Measurements from ENCODE around the gene GCSAML. TPM values are rescaled to one million over a fixed set of nuclear protein-coding genes. Genes with fewer than 3 reads are reported as not detected.

Gene GCSAML
- total RNA-seq, 1 donor from 2014 or later: 0.19 TPM

GRCh38 chr1:247536340-247536739 lies 12.6 kb upstream of the GCSAML start, which contains the start of gene OR2C3:
Gene OR2C3, minus strand, starts transcription at chr1:247536440. Its CDS starts 3,929 bp downstream, at chr1:247532511.
- Histone ChIP-seq H3K4me1 (no peaks in the 10 kb centered on the region), H3K27ac (replicated peaks) (no peak within 1 kb of the TSS), H3K4me3 (no peak within 1 kb of the TSS), H3K36me3 (no peaks in the 10 kb centered on the region), H3K27me3 (ENCODE audit: low read depth) (peaks cover 12% of the 10 kb centered on the region), H3K9me3 (replicated peaks) (peaks cover 7% of the 10 kb centered on the region)
- DNase-seq: no peak
- no peak for TF ChIP-seq CTCF (IDR thresholded peaks at IDR 0.05; ENCODE audit: borderline replicate concordance)
- intact Hi-C loops (cut with micrococcal nuclease): no loop called here

DNA sequence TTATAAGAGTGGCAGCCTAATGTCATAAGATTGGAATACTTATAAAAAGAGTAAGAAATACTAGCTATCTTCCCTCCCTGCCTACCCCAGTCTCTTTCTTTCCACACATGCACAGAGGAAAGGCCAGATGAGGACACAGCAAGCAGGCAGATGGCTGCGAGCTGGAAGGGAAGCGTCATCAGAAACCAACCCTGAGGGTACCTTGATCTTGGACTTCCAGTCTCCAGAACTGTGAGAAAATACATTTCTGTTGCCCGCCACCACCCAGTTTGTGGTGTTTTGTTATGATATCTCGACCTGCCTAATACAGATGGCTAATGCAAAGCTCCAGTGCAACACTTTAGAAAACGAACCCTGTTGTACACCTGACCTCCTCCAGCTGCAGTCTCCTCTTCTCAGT lies 10.4 kb upstream of the GCSAML start:
- H3K36me3 ChIP-seq: no peaks in the 10 kb centered on the region
- H3K27me3 ChIP-seq (ENCODE audit: low read depth): no peaks in the 10 kb centered on the region
- intact Hi-C loops (cut with micrococcal nuclease): no loop called here
- DNase-seq: no peak
- H3K27ac ChIP-seq (replicated peaks): no peak overlapping the region
- H3K4me3 ChIP-seq: no peak overlapping the region
- no peak for TF ChIP-seq CTCF (IDR thresholded peaks at IDR 0.05; ENCODE audit: borderline replicate concordance)
- peaks cover 7% of the 10 kb centered on the region for H3K9me3 ChIP-seq (replicated peaks)
- no peaks in the 10 kb centered on the region for H3K4me1 ChIP-seq

DNA sequence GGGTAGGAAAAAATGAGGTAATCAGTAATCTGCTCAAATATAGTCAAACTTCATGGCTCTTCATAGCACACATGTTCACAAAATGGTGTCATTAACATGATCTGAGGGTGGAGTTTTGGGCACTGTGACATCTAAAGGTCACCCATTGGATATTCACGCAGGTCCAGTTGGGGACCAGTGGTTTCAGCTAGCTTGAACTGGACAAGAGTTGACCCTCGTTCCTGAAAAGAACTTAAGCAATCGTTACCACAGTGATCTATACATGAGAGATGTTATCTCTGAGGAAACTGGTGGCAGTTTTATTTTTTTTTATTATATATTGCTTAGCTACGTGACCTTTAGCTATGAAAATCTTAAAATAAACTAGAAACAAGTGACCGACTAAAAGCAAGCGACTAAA lies 9.7 kb upstream of the GCSAML start:
- no peak for TF ChIP-seq CTCF (IDR thresholded peaks at IDR 0.05; ENCODE audit: borderline replicate concordance)
- Histone ChIP-seq H3K4me1 (no peaks in the 10 kb centered on the region), H3K27ac (replicated peaks) (no peak overlapping the region), H3K4me3 (no peak overlapping the region), H3K27me3 (ENCODE audit: low read depth) (no peaks in the 10 kb centered on the region), H3K36me3 (no peaks in the 10 kb centered on the region), H3K9me3 (replicated peaks) (peaks cover 7% of the 10 kb centered on the region)
- intact Hi-C loops (cut with micrococcal nuclease): no loop called here
- no peak for DNase-seq

GRCh38 chr1:247540581-247540980 lies 8.4 kb upstream of the GCSAML start:
- Histone ChIP-seq H3K9me3 (replicated peaks) (peaks cover 7% of the 10 kb centered on the region), H3K27ac (replicated peaks) (no peak overlapping the region)

DNA sequence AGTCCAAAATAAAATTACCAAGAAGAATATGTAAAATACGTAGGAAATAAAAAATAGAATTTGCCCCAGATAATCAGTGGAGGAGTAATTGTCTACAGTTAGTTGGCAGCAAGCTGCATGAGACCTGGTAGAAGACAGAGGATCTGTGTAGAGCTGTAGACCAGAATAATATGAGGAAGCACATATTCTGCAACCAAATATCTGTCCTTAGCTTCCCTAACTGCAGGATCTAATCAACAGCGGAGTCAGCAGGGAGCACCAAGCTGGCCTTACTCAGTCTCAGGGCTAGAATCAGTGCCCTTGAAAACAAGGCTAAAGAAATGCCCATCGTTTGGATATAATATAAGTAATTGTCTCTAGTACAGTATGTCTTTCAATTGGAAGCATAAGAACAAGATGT lies 6.1 kb upstream of the GCSAML start:
- Histone ChIP-seq H3K4me1 (no peaks in the 10 kb centered on the region), H3K9me3 (replicated peaks) (peaks cover under 1% of the 10 kb centered on the region), H3K27me3 (ENCODE audit: low read depth) (no peaks in the 10 kb centered on the region), H3K4me3 (no peak overlapping the region), H3K27ac (replicated peaks) (no peak overlapping the region), H3K36me3 (no peaks in the 10 kb centered on the region)
- DNase-seq: no peak
- intact Hi-C loops (cut with micrococcal nuclease): no loop called here
- no peak for TF ChIP-seq CTCF (IDR thresholded peaks at IDR 0.05; ENCODE audit: borderline replicate concordance)

More at GRCh38 chr1:247540581-247540980, 8.4 kb upstream of the GCSAML start:
- intact Hi-C loops (cut with micrococcal nuclease): no loop called here
- TF ChIP-seq CTCF (IDR thresholded peaks at IDR 0.05; ENCODE audit: borderline replicate concordance): no peak
- Histone ChIP-seq H3K36me3 (no peaks in the 10 kb centered on the region), H3K27me3 (ENCODE audit: low read depth) (no peaks in the 10 kb centered on the region), H3K4me3 (no peak overlapping the region), H3K4me1 (no peaks in the 10 kb centered on the region)
- DNase-seq: no peak

- Histone ChIP-seq H3K27me3 (ENCODE audit: low read depth) (no peaks in the 10 kb centered on the region), H3K9me3 (replicated peaks) (no peaks in the 10 kb centered on the region), H3K4me1 (no peaks in the 10 kb centered on the region), H3K4me3 (no peak overlapping the region), H3K36me3 (no peaks in the 10 kb centered on the region), H3K27ac (replicated peaks) (no peak overlapping the region)
- intact Hi-C loops (cut with micrococcal nuclease): no loop called here
- no peak for TF ChIP-seq CTCF (IDR thresholded peaks at IDR 0.05; ENCODE audit: borderline replicate concordance)
- DNase-seq: no peak
These were observed 842 bp upstream of the GCSAML start for GRCh38 chr1:247548092-247548491.
